HG03175 (cell line): Measurements from ENCODE around the gene PPFIA2.

ENCODE experiments used
- ATAC-seq: cut with Tn5 transposase; IDR thresholded peaks from one replicate; pipeline ENCODE4 v1.9.1; 2021; ENCODE audit warnings: mild to moderate bottlenecking, moderate library complexity; ENCODE audit not compliant: unreplicated experiment

PPFIA2 gene

DNA sequence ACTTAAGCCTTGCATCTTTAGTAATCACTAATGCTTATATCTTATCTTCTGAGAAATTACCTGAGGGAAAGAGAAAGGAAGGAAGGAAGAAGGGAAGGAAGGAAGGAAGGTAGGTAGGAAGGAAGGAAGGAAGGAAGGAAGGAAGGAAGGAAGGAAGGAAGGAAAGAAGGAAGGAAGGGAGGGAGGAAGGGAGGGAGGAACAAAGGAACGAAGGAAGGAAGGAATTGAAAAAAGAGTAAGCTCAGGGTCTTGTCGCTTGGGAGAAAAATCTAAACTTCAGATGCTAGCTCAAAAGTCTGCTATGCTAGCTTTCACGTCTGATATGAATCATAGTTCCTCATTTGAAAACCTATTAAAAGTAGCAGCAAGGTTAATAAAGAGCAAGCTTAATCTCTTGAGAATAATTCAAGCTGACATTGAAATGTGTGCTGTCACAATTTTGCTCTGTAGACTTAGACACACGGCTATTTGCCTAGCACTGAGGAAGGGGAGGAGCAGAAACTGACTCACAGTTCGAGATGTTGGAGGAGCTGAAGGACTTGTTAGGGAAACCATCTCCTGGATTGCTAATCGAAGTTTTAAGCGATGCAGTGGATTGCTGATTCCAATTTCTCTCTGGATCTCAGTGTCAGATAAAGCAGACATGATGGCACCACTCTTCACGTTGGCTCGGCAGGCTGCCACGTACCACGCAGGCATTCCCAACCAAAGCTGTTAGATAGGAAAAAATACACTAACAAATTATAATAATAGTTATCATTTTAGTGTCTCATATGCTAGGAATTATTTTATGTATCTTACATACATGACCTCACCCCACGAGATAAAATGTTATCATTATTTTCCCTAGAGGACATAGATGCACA lies 464.6 kb downstream of the PPFIA2 start:
- ATAC-seq = no peak

DNA sequence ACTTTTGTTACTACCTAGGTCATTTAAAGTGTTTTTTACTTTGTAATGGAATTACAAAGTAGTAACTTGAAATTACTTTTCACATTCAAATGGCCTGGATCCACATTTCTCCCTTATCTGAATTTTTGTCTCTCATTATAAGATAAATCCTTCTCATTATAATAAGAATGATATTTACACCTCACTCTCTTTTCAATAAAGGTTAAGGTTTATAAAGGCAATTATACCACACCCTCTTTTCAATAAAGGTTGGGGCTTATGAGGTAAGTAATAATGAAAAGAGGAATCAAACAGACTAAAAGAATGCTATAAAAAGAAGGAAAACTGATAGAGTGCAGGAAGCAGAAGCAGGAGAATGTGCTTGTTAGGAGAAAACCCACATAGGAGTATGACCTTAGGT lies 470.5 kb downstream of the PPFIA2 start:
- no peak for ATAC-seq

DNA sequence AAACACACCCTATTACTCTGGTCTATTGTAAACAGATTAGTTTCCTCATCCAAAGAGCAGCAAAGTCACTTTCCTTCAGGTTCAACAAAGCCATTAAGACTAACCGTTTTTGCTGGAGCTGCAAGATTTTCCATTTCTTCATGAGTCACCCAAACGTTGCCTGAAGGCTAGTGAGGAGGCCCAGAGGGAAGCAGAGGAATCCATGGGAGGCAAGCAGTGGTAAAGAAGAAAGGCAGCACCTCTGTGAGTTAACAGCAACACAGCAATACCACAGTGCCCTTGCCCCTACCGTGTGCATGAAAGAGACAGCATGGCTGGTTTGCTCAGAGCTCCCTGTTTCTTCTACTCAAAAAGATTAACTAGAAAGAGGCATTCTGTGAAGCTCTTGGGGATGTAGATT lies 475.0 kb downstream of the PPFIA2 start:
- ATAC-seq = no peak

DNA sequence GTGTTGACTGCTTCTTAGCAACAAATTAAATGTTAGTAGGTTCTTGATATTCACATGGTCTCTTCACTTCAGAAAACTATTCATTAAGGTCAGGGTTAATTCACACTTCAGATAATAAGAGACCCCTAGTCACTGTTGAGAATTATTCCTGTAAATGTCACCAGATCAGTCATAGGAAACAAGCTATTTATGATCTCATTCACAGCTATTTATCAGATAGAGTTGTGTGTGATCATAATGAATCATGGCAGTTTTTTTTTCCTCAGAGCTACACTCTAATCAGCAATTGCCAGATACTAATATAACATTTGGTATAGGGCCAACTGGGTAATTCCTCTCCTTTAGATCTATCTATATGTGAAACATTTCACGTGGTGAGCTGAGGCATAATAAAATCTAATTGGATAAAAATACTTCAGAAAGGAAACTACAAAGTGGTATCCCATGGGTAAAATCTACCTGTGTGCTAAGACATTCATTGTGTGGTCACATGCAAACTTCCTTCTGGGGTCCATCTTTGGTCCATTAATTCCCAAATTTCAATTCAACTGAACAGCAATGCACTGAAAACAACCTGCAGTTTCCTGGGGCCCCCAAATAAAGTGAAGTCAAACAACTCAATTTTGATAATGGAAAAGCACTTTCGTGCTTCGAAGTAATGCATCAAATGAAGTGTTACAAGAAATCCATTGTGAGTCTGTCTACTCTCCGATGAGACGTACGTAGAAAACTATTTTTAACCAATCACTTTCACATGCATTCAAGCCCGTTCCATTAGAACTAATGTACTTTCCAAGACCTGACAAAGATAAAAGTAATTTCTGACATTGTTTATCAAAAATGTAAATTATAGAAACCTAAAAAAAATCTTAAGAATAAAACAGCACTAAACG lies 484.3 kb downstream of the PPFIA2 start:
- ATAC-seq = no peak

DNA sequence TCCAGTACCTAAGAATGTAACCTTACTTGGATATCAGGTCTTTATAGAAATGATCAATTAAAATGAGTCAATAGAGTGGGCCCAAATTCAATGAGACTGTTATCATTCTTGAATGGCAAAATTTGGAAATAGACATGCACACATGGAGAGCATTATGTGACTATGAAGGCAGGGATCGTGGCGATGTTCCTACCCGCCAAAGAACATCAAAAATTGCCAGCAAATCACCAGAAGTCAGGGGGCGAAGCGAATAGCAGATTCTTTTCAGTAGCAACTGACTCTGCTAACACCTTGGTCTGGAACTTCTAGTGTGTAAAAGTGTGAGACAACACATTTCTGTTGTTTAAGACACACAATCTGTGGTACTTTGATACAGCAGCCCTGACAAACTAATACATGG lies 488.8 kb downstream of the PPFIA2 start:
- ATAC-seq = no peak

DNA sequence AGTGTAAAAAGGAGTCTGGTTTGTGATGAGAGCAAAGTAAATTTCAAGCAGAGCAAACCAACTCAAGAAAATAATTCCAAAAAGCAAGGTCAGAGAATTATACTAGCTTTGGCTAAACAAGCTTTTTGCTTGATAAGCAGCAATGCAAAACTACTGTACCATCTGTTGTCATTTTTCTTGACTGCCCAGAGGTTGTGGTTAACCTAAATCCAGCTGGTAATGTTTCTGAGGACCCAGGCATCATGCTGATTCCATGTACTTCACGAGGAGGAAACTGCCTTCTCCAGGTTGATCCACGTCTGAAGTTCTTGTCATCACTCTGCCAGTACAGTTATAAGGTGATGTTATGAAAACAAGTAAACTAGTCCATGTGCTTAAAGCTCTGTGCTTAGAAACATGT lies 496.1 kb downstream of the PPFIA2 start:
- ATAC-seq = no peak

DNA sequence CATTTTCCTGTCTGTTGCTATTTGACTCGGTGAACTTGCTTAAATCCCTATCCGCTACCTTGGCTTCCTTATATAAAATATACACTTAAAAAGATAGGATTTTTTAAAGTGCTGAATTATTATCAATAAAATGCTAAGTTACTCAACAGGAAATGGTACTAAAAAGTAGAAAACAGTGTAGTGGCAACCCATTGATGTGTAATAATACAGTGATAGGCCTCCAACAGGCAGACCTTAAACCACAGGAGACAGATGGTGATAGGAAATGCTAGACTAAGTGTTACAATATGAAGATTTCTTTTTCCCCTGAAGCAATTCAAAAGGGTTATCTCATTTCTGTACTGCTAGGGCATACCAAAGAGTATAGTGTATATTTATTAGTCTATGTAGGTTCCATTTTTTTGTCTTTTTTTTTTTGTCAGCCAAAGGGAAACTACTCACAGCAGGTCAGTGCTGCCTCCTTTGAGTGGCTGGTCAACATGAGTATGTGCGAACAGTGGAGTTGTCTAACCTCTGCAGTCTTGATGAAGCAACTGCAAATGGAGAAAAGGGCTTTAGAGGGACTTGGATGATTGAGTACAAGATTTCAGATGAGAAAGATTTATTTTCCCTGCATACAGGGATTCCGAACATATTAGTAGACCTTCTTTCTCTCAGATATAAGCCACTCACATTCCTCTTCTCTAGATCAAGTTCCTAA lies 497.5 kb downstream of the PPFIA2 start:
- no peak for ATAC-seq

DNA sequence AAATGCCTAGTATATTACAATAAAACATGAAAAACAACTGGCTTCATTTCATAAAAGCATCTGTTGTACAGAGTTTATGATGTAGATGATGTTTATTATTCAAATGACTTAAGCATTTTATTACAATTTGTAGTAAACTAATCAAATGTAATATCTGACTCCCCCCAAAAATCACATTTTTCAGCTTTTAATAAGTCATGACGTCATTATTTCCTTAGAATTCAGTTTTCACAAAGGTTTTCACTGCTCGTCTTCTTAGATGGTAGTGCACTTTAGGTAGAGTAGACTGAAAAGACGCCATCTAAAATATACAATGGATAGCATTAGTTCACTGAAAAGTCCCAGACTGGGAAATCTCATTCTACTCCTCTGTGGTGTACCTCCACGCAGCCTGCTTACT lies 499.8 kb downstream of the PPFIA2 start:
- no peak for ATAC-seq

DNA sequence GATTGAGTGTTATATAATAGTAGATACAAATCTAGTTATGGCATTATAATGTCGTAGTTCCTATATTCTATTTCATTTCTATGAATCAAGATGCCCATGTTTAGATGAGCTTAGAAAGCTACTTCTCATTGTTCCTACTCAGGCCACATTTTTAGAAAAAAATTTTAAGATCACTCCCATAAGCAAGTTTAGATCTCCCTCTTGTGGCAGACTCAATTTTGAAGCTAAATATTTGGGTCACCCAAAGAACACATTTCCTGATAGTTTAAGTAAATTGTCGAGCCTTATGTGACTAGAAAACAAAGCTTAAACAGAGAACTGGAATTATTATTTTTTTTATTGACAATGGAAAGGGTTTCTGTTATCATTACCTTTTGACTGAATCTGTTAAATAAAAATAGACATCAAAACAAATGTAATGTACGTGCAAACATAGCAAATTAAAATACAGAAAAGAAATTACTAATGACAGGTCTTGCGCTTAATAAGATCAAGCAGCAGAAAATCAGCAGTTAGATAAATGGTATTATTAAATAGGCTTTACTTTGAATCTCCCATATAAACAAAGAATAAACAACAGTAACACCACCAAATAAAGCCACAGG lies 501.1 kb downstream of the PPFIA2 start:
- ATAC-seq = no peak

DNA sequence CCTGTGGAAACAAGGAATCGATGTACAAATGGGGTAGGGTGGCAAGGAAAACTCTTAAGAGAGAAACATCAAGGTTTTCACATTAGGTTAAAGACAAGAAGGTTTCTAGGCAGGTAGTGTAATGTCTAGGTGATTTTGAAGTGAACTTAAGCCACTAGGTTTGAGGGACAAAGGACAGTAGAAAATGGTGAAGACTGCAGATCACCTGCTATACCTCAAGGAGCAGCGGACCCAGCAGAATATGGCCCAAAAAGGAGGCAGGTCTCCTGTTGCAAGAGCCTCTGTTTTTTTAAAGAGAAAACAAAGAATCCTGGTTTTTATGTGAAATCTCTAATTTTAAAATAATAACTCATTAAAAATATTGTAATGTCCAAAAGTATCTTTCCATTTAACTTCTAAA lies 503.2 kb downstream of the PPFIA2 start:
- no peak for ATAC-seq

DNA sequence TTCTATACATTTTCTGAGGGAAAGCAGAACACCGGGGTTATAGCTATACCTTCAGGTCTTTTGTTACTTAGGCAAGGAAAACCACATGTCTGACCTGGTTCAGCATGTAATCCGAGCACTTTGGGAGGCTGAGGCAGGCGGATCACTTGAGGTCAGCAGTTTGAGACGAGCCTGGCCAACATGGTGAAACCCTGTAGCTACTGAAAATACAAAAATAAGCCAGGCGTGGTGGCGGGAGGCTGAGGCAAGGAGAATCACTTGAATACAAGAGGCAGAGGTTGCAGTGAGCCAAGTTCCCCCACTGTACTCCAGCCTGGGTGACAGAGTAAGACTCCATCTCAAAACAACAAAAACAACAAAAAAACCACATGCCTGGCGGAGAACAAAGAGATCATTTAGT lies 503.7 kb downstream of the PPFIA2 start:
- ATAC-seq = no peak

DNA sequence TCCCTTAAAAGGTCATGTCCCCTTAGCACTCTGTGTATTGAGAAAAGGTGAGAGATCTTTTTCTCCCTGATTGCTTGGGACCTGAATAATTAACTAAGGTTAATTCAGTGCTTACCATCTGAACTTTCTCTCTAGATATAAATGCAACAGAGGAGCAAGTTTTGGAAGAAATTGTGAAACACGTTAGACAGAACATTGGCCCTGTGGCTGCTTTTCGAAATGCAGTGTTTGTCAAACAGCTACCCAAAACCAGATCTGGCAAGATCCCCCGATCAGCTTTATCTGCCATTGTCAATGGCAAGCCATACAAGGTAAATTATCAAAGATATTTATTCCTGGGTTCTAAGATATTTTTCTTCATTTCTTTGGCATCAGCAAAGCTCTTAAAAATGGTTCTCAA lies 505.8 kb downstream of the PPFIA2 start:
- ATAC-seq = no peak

DNA sequence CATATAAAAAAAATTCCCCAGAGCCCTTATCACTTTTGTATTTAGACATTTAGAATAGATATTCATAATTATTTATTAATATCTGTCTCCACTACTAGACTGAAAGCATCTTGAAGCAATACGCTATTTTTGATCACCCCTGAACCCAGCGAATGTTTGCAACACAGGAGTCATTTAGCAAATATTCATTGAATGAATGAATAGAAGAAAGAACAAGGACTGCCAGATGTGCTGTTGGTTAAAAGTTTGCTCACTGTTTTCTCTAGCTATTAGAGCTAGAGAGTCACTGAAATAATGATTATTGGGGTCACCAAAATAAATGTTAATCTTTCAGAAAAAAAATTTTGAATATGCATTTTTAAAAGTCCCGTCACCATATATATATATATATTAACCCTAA lies 506.9 kb downstream of the PPFIA2 start:
- no peak for ATAC-seq

DNA sequence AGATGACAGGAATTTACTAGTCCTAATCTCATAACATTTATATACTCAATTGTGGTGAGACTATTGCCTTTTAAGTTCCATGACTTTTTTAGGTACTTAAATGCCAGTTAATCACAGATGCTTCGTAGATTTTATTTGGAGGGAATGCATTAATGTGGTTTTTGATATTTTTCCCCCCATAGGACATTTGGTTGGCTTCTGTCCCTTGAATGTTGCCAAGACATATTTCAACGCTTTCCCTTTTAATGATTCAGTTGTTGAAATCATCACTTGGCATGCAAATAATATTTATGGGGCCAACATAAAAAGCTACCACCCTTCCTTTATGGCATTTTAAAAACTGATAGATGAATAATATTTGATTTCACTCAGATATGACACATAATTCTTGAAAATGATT lies 509.2 kb downstream of the PPFIA2 start:
- ATAC-seq = no peak

DNA sequence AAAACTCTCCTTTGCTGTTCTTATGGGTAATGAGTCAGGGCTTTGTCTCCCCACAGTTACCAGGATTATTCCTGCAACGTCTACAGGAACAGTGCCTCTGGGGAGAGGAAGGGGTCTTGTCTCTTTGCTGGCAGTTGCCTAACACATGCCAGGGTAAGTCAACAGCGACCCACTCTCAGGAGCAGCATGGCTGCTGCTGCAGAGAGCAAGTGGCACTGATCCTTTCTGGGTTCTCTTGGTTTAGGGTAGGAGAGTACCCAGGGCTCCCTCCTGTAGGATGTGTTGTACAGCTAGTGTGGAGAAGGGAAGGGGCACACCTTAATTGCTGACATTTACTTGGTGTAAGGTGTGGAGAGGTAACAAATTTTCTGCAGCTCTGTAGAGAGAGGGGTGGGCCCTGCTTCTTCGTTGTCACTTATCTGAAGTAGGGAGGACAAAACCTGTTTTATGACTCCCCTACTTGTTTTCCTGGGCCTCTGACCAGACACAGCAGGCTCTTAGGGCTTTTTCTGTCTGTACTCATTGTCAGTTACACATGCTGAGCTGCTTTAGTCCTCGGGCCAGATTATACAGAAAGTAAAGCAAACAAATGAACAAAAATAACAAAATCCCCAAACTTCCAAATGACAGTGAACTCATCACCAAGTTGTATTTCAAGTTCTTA lies 513.1 kb downstream of the PPFIA2 start:
- ATAC-seq = no peak

DNA sequence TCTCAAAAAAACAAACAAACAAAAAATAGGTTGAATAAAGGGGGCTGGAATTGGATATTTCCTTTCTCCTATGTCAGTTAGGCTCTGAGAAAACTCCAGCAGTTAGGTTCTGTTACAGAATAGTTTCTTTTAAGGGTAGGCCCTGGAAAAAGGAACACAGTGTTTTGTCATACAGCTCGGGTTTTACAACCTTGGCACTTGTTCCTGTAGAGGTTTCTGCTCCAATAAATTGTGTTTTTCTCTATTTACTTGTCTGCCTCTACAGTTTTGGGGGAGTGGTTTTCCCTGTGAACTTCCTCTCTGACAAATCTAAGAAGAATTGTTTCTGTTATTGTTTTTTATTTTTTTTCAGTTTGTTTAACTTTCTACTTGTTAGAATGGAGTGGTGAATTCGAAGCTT lies 513.7 kb downstream of the PPFIA2 start:
- ATAC-seq = no peak

DNA sequence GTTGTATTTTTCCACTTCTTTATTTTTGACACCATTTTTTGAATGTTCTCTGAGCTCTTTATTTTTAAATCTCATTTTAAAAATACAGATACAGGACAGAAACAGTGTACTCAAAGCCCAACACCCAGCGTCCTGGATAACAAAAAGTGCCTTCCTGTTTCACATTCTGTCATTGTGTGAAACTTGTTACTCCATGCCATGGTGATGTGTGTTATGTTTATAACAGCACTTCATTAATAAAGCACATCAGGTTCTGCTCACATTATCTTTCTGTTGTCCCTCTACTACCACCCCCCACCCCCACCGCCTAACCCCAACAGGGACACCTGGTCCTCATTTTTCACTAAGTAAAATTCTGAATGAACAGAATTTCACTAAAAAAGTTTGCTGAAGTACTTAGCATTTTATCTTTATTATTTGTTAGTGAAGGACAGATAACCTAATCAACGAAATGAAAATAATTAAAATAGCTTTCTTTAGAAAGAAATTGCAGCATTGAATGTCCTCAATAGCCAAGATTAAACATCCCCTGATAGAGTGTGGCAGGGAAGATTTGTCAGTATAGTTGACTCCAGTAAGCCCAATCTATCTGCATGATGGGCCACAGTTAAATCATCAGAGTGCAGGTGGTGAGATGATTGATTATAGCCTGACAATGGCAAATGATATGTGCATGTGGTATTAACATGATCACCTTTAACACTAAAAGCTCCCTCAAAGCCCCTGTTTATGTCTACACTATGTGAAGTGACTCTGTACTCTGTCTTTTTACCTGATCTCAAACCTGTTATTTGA lies 527.4 kb downstream of the PPFIA2 start:
- ATAC-seq = no peak

DNA sequence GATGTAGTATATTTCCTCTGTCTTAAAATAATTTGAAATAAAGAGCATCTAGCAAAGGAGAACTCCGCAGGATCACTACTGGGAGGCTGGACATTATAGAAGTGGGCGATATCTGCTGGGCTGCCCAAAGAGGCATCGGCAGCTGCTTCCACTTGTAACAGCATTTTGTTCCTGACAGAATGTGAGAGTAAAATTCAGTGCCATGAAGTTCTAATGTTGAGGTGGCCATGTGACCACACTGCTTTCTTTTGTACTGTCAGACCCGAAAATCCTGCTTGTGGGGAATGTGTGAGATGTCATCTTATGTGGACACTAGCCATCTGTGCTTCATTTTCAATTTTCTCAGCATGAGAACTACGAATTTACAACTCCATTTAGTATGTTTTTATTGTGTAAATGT lies 529.4 kb downstream of the PPFIA2 start:
- ATAC-seq = no peak

DNA sequence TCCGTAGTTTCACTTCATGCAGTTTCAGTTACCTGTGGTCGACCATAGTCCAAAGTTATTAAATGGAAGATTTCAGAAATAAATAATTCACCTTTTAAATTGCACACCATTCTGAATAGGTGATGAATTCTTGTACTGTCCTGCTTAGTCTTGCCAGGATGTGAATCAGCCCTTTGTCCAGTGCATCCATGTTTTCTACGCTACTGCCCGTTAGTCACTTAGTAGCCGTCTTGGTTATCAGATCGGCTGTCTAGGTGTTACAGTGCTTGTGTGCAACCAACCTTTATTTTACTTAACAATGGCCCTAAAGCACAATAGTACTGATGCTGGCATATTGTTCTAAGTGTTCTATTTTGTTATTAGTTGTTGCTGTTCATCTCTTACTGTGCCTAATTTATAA lies 534.5 kb downstream of the PPFIA2 start:
- ATAC-seq = no peak
